C4-2B (cell line): ENCODE measurements around the gene GRP.

ENCODE experiments used
- H3K27ac ChIP-seq: fragments of 450-650 bp; 2 replicates; pipeline ENCODE4 v1.5.1; 2017
- CTCF ChIP-seq: fragments of 450-650 bp; conservative IDR thresholded peaks from 2 replicates; pipeline ENCODE4 v1.5.1; 2017; ENCODE audit warnings: mild to moderate bottlenecking
- ZFX ChIP-seq: fragments of 450-650 bp; IDR thresholded peaks from 2 replicates; pipeline ENCODE4 v1.6.1; 2017

GRP gene

GRCh38 chr18:59219672-59220163 is at the start of gene GRP:
Gene GRP (plus strand): TSS chr18:59220158. CDS start chr18:59220266, 108 bp downstream.
- no peak for TF ChIP-seq CTCF
- no peak for TF ChIP-seq ZFX
- no peak within 1 kb of the TSS for H3K27ac ChIP-seq

- TF ChIP-seq CTCF (no peak), ZFX (no peak)
- no peak overlapping the region for H3K27ac ChIP-seq
Observed at GRCh38 chr18:59172664-59173249, 47.2 kb upstream of the GRP start.

- TF ChIP-seq CTCF (no peak), ZFX (no peak)
- no peak overlapping the region for H3K27ac ChIP-seq
Observed at GRCh38 chr18:59177485-59177884, 42.5 kb upstream of the GRP start.

- H3K27ac ChIP-seq = no peak overlapping the region
- TF ChIP-seq ZFX (no peak), CTCF (no peak)
Observed at GRCh38 chr18:59180150-59180845, 39.7 kb upstream of the GRP start.

- no peak overlapping the region for H3K27ac ChIP-seq
- TF ChIP-seq ZFX (no peak), CTCF (no peak)
Observed at GRCh38 chr18:59182673-59183072, 37.3 kb upstream of the GRP start.

DNA sequence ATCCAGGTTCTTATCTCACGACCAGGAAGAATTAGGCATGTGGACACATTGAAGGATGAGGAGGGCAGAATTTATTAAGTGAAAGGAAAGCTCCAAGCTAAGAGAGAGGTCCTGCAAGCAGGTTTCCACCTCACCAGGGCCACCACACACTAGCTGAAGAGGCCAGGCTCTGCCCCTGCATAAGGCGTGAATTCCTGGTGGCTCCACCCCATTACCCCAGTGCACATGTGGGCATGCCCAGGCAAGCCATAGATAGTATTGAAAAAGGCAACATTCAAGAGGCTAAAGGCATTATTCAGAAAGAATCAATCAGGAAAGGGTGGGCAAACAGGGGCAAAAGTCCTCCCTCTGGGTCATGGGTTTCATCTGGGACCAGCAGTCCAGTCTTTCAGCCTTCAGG is 30.9 kb upstream of the GRP start:
- no peak for TF ChIP-seq ZFX
- no peak for TF ChIP-seq CTCF
- H3K27ac ChIP-seq = no peak overlapping the region

DNA sequence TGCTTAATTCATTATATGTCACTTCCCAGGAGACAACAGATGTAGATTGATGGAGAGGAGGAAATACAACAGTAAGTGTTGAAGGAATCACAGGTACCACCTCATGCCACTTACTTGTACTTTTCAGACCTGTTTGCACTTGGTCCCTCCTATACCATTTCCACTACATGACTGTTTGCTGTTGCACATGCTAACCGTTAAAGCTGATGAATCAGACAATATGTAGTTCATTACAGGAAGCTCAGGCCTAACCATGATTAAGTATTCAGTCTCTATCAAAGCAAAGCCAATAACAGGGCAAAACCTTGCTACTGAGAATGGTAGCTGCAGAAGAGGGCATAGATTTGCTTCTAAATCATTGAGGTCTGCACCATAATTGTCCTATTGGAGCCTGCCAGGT is 30.2 kb upstream of the GRP start:
- H3K27ac ChIP-seq = no peak overlapping the region
- TF ChIP-seq CTCF (no peak), ZFX (no peak)
